Urinary bladder (tissue), 4 donors: Measurements from ENCODE around the gene DEAF1. TPM values are rescaled to one million over a fixed set of nuclear protein-coding genes. Genes with fewer than 3 reads are reported as not detected.

ENCODE experiments used
- DNase-seq: peaks from one replicate; pipeline ENCODE4 v3.0.0-alpha.2; 2015; ENCODE audit errors: extremely low spot score
- H3K27ac ChIP-seq: one replicate; pipeline ENCODE4 v1.5.1; 2013; ENCODE audit warnings: low read depth, mild to moderate bottlenecking, moderate library complexity
- H3K36me3 ChIP-seq: one replicate; pipeline ENCODE4 v1.6.1; 2013; ENCODE audit warnings: mild to moderate bottlenecking, moderate library complexity; ENCODE audit not compliant: insufficient read depth
- H3K4me1 ChIP-seq: one replicate; pipeline ENCODE4 v1.6.1; 2013; ENCODE audit warnings: mild to moderate bottlenecking, moderate library complexity; ENCODE audit not compliant: insufficient read depth
- H3K4me3 ChIP-seq: one replicate; pipeline ENCODE4 v1.5.1; 2013; ENCODE audit warnings: low read depth, low read length
- WGBS: extraction: QIAGEN DNeasy Blood & Tissue Kit; methylation state at CpG from one replicate; pipeline ENCODE4 v1.1.7; 2013; 5-methylcytosine and 5-hydroxymethylcytosine counted together
- polyA plus RNA-seq: library from polyadenylated mRNA; stranded (reverse); fragments of 200-250 nt; gene quantifications from one replicate; pipeline ENCODE4 v1.2.3, GENCODE V29; 2013
- total RNA-seq: library from RNA; depleted of rRNA; stranded (reverse); fragments of >200 nt; gene quantifications from one replicate; pipeline ENCODE4 v1.2.3, GENCODE V29; 2014
- donor health status: healthy with polysubstance abuse.
- donor health status: healthy.

DEAF1 gene
- total and polyA plus RNA-seq, 2 donors = 14.9 to 29.7 TPM

DNA sequence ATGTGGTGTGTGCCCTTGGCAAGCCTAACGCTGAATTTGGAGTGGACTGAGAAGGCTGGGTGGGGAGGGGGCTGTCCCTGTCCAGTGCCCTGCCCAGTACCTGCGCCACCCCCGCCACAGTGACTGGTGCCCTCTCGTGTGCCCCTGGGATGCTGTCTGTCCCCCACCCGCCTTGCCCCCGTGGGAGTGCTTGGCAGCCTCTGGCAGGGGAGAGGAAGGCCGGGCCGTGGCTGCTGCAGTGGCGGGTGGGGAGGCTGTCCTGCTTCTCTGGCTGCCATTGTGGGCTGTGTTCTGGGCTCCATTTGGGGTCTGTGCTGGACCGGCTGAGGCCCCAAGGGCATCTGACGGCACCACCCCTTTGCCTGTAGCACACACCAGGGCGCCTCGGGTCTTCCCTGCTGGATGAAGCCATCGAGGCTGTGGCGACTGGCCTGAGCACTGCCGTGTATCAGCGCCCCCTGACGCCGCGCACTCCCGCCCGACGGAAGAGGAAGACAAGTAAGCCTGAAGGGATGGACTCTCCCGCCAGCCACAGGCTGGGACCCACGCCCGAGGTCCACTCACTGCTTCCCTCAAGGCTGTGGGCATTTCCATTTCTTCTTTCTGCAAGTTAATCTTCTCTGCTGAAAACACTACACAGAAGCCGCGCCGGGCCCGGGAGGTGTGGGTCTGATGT is 96.9 kb downstream of the DEAF1 start:
- Histone ChIP-seq H3K4me3 (no peak overlapping the region), H3K27ac (no peak overlapping the region), H3K4me1 (no peaks in the 10 kb centered on the region), H3K36me3 (peaks cover 8% of the 10 kb centered on the region)
- 77% methylated on average over 30 of the region's 30 CpGs for WGBS
- DNase-seq = no peak

DNA sequence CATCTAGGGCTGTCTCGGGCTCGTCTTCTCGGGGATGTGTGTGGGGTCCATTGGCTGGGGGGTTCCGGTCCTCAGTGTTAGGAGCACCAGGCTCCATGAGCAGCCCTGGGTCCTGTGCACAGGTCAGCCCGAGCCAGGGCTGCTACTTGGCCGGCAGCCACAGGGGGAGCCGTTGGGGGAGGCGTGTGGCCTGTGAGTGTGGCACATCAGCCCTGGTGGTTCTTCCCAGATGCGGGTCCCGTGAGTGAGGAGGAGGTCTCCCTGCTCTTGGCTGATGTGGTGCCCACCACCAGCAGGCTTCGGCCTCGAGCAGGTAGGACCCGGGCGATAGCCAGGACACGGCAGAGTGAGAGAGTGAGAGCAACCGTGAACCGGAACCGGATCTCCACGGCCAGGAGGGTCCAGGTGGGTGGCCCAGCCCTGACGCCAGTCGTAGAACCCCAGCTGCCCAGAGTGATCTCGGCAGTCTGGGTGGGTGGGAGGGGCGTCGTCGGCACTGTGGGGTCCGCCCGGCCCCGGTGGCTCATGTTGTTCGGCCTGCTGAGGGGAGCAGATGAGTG is 97.8 kb downstream of the DEAF1 start:
- H3K27ac ChIP-seq = no peak overlapping the region
- peaks cover 8% of the 10 kb centered on the region for H3K36me3 ChIP-seq
- H3K4me3 ChIP-seq = no peak overlapping the region
- no peaks in the 10 kb centered on the region for H3K4me1 ChIP-seq
- DNase-seq = no peak
- WGBS = 88% methylated on average over 29 of the region's 29 CpGs

DNA sequence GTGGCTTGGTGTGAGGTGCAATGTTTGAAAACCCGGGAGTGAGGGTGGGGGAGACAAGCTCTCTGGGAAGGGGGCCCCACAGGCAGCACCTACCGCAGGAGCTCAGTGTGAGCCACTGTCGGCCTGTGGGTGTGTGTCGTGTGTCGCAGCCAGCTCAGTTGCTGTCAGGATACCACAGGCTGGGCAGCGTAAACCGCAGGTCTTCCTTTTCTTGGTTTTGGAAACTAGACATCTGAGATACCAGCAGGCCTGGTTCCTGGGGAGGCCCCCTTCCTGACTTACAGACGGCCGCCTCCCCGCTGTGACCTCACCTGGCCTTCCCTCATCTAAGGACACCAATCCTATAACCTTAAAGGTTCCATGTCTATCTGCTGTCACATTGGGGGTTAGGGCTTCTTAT is 98.6 kb downstream of the DEAF1 start:
- Histone ChIP-seq H3K4me3 (no peak overlapping the region), H3K27ac (no peak overlapping the region), H3K36me3 (peaks cover 8% of the 10 kb centered on the region), H3K4me1 (no peaks in the 10 kb centered on the region)
- 89% methylated on average over 10 of the region's 10 CpGs for WGBS
- DNase-seq = no peak

DNA sequence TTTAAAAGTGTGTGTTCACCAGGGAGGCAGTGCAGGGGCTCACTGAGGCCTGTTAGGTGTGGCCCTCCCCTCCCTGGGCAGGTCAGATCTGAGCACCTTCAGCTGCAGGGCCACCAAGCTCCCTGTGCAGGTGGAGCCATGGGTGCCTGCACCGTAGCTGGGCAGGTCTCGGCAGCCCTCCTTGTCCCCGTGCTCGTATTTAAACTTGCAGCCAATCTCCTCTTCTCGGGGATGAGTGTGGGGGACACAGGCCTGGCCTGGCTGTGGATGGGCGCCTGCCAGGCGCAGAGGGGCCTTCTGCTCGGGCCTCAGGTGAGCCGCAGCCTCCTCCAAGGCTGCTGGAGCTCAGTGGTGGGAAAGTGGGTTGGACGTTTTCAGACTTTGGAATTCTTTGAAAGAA is 99.6 kb downstream of the DEAF1 start:
- Histone ChIP-seq H3K36me3 (peaks cover 8% of the 10 kb centered on the region), H3K27ac (no peak overlapping the region), H3K4me3 (no peak overlapping the region), H3K4me1 (no peaks in the 10 kb centered on the region)
- 93% methylated on average over 10 of the region's 10 CpGs for WGBS
- no peak for DNase-seq

Other genes with a start within 250 kb of the DEAF1 start
- 13.5 TPM for gene PTDSS2, start 244.9 kb downstream of the DEAF1 start, total RNA-seq
- gene PTDSS2, start 244.9 kb downstream of the DEAF1 start, polyA plus RNA-seq = 27.0 TPM
- 71.5 TPM for gene RNH1, start 188.0 kb downstream of the DEAF1 start, total RNA-seq
- 271 TPM for gene RNH1, start 188.0 kb downstream of the DEAF1 start, polyA plus RNA-seq
- gene HRAS, start 159.6 kb downstream of the DEAF1 start, total RNA-seq = 8.7 TPM
- 79.0 TPM for gene HRAS, start 159.6 kb downstream of the DEAF1 start, polyA plus RNA-seq
- gene LRRC56, start 157.7 kb downstream of the DEAF1 start, total RNA-seq = 0.90 TPM
- gene LRRC56, start 157.7 kb downstream of the DEAF1 start, polyA plus RNA-seq = 0.96 TPM
- gene LMNTD2, start 134.5 kb downstream of the DEAF1 start, total RNA-seq = 0.37 TPM
- 1.2 TPM for gene LMNTD2, start 134.5 kb downstream of the DEAF1 start, polyA plus RNA-seq
- 3.3 TPM for gene RASSF7, start 134.3 kb downstream of the DEAF1 start, total RNA-seq
- gene RASSF7, start 134.3 kb downstream of the DEAF1 start, polyA plus RNA-seq = 13.8 TPM
- 16.5 TPM for gene PHRF1, start 118.8 kb downstream of the DEAF1 start, total RNA-seq
- gene PHRF1, start 118.8 kb downstream of the DEAF1 start, polyA plus RNA-seq = 21.1 TPM
- gene IRF7, start 79.3 kb downstream of the DEAF1 start, total RNA-seq = 9.8 TPM
- 23.2 TPM for gene IRF7, start 79.3 kb downstream of the DEAF1 start, polyA plus RNA-seq
- gene CDHR5, start 70.3 kb downstream of the DEAF1 start, total RNA-seq = not detected
- gene CDHR5, start 70.3 kb downstream of the DEAF1 start, polyA plus RNA-seq = 0.05 TPM
- gene SCT, start 68.0 kb downstream of the DEAF1 start, total RNA-seq = not detected
- gene SCT, start 68.0 kb downstream of the DEAF1 start, polyA plus RNA-seq = not detected
- not detected for gene DRD4, start 58.0 kb downstream of the DEAF1 start, total RNA-seq
- gene DRD4, start 58.0 kb downstream of the DEAF1 start, polyA plus RNA-seq = 0.39 TPM
- gene TMEM80, start 594 bp upstream of the DEAF1 start, total RNA-seq = 10.8 TPM
- 36.8 TPM for gene TMEM80, start 594 bp upstream of the DEAF1 start, polyA plus RNA-seq
- gene EPS8L2, start 11.0 kb upstream of the DEAF1 start, total RNA-seq = 12.4 TPM
- 23.2 TPM for gene EPS8L2, start 11.0 kb upstream of the DEAF1 start, polyA plus RNA-seq
- gene TALDO1, start 52.2 kb upstream of the DEAF1 start, total RNA-seq = 62.9 TPM
- 201 TPM for gene TALDO1, start 52.2 kb upstream of the DEAF1 start, polyA plus RNA-seq
- gene GATD1, start 82.3 kb upstream of the DEAF1 start, total RNA-seq = 26.4 TPM
- 43.3 TPM for gene GATD1, start 82.3 kb upstream of the DEAF1 start, polyA plus RNA-seq
- gene CEND1, start 94.9 kb upstream of the DEAF1 start, total RNA-seq = not detected
- gene CEND1, start 94.9 kb upstream of the DEAF1 start, polyA plus RNA-seq = 1.4 TPM
- 7.5 TPM for gene SLC25A22, start 103.1 kb upstream of the DEAF1 start, total RNA-seq
- 17.1 TPM for gene SLC25A22, start 103.1 kb upstream of the DEAF1 start, polyA plus RNA-seq
- gene PIDD1, start 110.0 kb upstream of the DEAF1 start, total RNA-seq = 7.2 TPM
- gene PIDD1, start 110.0 kb upstream of the DEAF1 start, polyA plus RNA-seq = 12.4 TPM
- gene RPLP2, start 114.7 kb upstream of the DEAF1 start, total RNA-seq = 189 TPM
- gene RPLP2, start 114.7 kb upstream of the DEAF1 start, polyA plus RNA-seq = 1,859 TPM
- gene PNPLA2, start 123.7 kb upstream of the DEAF1 start, total RNA-seq = 13.6 TPM
- 131 TPM for gene PNPLA2, start 123.7 kb upstream of the DEAF1 start, polyA plus RNA-seq
- 5.9 TPM for gene CRACR2B, start 132.7 kb upstream of the DEAF1 start, total RNA-seq
- 20.2 TPM for gene CRACR2B, start 132.7 kb upstream of the DEAF1 start, polyA plus RNA-seq
- 115 TPM for gene CD151, start 137.7 kb upstream of the DEAF1 start, total RNA-seq
- gene CD151, start 137.7 kb upstream of the DEAF1 start, polyA plus RNA-seq = 692 TPM
- gene POLR2L, start 147.3 kb upstream of the DEAF1 start, total RNA-seq = 21.7 TPM
- 148 TPM for gene POLR2L, start 147.3 kb upstream of the DEAF1 start, polyA plus RNA-seq
- 39.4 TPM for gene TSPAN4, start 147.6 kb upstream of the DEAF1 start, total RNA-seq
- 144 TPM for gene TSPAN4, start 147.6 kb upstream of the DEAF1 start, polyA plus RNA-seq
- 23.4 TPM for gene CHID1, start 215.6 kb upstream of the DEAF1 start, total RNA-seq
- 62.3 TPM for gene CHID1, start 215.6 kb upstream of the DEAF1 start, polyA plus RNA-seq
- 26.5 TPM for gene AP2A2, start 230.6 kb upstream of the DEAF1 start, total RNA-seq
- 51.4 TPM for gene AP2A2, start 230.6 kb upstream of the DEAF1 start, polyA plus RNA-seq